Body of pancreas (tissue), 4 donors: ENCODE data around the gene SPEM3.
A peak's percentile ranks its signal among the peaks of the same experiment; 100 is the strongest.

Experiments
- POLR2A ChIP-seq, 3 donors: fragments of 450-650 bp; IDR thresholded peaks; one replicate each; pipeline ENCODE4 v1.6.1; 2016; ENCODE audit warnings: antibody characterized with exemption in 3 of 3, mild to moderate bottlenecking in 2 of 3
- TF ChIP-seq, protein P1 (sequence below), 7 experiments: fragments of 450-650 bp in 4 of 7; fragments of 200-600 bp in 3 of 7; sonication (generic) in 3 of 7; IDR thresholded peaks; one replicate each; pipeline ENCODE4 v1.5.1; 2016 to 2019; ENCODE audit warnings: antibody characterized with exemption in 7 of 7

DNA sequence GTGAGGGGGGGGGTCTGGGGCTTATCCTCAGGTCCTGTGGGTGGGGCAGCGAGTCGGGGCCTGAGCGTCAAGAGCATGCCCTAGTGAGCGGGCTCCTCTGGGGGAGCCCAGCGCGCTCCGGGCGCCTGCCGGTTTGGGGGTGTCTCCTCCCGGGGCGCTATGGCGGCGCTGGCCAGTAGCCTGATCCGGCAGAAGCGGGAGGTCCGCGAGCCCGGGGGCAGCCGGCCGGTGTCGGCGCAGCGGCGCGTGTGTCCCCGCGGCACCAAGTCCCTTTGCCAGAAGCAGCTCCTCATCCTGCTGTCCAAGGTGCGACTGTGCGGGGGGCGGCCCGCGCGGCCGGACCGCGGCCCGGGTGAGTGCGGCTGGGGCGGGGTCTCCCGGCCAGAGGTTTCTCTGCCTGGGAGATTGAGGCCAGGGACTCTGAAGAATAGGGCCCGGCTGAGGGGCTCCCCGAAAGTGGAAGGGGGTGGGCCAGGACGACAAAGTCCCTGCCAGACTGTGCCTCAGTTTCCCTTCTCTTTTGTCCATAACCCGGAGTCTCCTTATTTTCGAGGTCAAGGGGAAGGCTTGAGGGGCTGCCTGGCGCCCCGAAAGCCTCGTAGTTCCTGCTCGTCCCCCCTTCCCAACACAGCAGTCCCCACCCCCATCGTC is 10.9 kb downstream of the SPEM3 start, which contains the start of gene FGF11:
- TF ChIP-seq, protein P1, sequence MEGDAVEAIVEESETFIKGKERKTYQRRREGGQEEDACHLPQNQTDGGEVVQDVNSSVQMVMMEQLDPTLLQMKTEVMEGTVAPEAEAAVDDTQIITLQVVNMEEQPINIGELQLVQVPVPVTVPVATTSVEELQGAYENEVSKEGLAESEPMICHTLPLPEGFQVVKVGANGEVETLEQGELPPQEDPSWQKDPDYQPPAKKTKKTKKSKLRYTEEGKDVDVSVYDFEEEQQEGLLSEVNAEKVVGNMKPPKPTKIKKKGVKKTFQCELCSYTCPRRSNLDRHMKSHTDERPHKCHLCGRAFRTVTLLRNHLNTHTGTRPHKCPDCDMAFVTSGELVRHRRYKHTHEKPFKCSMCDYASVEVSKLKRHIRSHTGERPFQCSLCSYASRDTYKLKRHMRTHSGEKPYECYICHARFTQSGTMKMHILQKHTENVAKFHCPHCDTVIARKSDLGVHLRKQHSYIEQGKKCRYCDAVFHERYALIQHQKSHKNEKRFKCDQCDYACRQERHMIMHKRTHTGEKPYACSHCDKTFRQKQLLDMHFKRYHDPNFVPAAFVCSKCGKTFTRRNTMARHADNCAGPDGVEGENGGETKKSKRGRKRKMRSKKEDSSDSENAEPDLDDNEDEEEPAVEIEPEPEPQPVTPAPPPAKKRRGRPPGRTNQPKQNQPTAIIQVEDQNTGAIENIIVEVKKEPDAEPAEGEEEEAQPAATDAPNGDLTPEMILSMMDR (IDR thresholded peaks at IDR 0.05), result no peak
- TF ChIP-seq POLR2A (IDR thresholded peaks at IDR 0.05), result peak in 1 of 3 donors; percentile 8
